ENCODE measurements around the gene RNASE13.

The RNASE13 gene

GRCh38 chr14:21026274-21026987 lies 8.2 kb downstream of the RNASE13 start:
- TF ChIP-seq GATA2 (IDR thresholded peaks at IDR 0.05; ENCODE audit: low read depth, low read length) (no peak), GATA3 (IDR thresholded peaks at IDR 0.05; ENCODE audit: low read depth, low read length) (no peak)

- TF ChIP-seq GATA2 (IDR thresholded peaks at IDR 0.05; ENCODE audit: low read depth, low read length) (no peak), GATA3 (IDR thresholded peaks at IDR 0.05; ENCODE audit: low read depth, low read length) (no peak)
These were observed 9.0 kb downstream of the RNASE13 start for GRCh38 chr14:21025371-21026273.

DNA sequence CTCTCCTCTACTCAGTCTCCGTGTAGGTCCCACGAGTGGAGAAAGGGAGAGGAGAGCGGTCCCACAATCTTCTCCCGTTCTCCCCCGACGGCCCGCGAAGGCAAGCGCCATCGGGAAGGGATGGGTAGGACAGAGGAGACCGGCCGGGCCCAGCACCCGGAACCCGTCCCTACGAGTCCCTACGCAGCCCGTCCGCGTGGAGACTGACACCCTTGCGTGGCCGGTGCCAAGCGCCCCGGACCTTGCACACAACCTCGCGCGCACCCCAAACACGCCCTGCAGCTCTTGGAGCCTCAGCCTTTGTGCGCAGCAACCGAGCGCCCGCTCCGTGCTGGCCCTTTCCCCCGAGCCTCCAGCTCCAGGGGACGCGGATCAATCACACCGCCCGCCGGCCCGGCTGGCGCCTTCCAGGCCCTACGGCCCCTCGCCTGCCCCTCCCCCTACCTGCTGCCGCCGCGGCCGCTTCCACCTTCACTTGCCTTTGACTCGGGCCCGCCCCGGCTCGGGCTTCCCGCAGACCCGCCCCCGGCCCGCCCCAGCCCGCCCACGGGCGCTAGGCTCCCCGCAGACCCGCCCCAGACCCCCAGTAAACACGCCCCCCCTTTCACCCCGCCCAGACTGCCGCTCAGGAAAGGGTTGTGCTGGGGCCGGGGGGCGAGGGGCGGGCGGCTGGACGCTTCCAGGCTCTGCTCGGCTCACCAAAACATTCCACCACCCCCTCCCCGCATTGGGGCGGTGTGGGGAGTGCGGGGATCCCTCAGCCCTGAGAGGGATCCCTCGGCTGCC lies 9.8 kb downstream of the RNASE13 start, which contains the start of gene NDRG2:
Gene NDRG2 (minus strand): TSS at position 477 of the 786 bp plus-strand sequence. CDS start 1,746 bp downstream, outside the sequence.
- TF ChIP-seq GATA3 (IDR thresholded peaks at IDR 0.05; ENCODE audit: low read depth, low read length) (no peak), GATA2 (IDR thresholded peaks at IDR 0.05; ENCODE audit: low read depth, low read length) (no peak)

- no peak for TF ChIP-seq GATA2 (IDR thresholded peaks at IDR 0.05; ENCODE audit: low read depth, low read length)
- no peak for TF ChIP-seq GATA3 (IDR thresholded peaks at IDR 0.05; ENCODE audit: low read depth, low read length)
These were observed 10.6 kb downstream of the RNASE13 start for GRCh38 chr14:21023817-21024584.

DNA sequence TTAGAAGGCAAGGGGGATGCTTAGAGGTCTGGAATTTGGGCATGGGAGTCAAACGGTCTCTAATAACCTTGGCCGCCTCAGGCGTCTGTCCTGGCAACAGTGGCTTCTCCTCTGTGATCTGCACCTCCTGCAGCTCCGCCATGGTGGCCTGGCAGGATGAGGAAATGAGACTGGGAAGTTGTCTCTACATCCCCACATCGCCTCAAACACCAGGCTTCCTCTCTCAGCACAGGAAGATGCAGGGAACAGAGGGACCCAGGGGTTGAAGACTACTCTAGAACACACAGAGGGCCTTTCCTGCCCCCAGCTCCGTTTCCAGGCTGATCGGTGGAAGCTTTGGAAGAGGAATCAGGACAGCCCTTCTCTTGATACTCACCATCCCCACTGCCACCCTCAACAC lies 11.4 kb downstream of the RNASE13 start:
- no peak for TF ChIP-seq GATA2 (IDR thresholded peaks at IDR 0.05; ENCODE audit: low read depth, low read length)

GRCh38 chr14:21022686-21023085 lies 11.9 kb downstream of the RNASE13 start:
- no peak for TF ChIP-seq GATA2 (IDR thresholded peaks at IDR 0.05; ENCODE audit: low read depth, low read length)
- no peak for TF ChIP-seq GATA3 (IDR thresholded peaks at IDR 0.05; ENCODE audit: low read depth, low read length)

DNA sequence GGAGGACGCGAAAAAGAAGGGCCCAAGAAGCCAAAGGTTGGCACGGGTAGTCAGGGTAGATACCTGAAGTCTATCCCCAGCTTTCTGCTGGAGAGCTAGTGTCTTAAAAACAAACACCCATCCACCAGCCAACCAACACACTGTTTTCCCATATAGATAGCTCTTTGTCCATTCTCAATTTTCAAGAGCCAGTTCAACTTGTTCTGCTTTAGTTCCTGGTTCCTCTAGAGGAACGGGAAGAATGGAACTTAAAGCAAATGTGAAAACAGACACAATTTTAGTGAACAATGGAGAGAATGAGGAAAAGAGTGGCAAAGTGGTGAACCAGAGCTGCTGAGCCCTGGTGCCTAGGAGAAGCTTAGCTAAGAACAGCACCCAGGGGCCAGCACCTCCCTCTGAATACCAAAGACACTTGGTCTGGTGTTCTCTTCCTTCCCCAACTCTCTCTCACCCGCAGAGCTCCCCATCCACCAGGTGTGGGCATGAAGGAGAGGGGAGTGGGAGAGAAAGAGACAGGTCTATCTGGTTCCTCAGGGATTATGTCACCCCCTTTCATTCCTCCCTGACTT lies 13.5 kb downstream of the RNASE13 start:
- no peak for TF ChIP-seq GATA2 (IDR thresholded peaks at IDR 0.05; ENCODE audit: low read depth, low read length)
- TF ChIP-seq GATA3 (IDR thresholded peaks at IDR 0.05; ENCODE audit: low read depth, low read length): no peak

DNA sequence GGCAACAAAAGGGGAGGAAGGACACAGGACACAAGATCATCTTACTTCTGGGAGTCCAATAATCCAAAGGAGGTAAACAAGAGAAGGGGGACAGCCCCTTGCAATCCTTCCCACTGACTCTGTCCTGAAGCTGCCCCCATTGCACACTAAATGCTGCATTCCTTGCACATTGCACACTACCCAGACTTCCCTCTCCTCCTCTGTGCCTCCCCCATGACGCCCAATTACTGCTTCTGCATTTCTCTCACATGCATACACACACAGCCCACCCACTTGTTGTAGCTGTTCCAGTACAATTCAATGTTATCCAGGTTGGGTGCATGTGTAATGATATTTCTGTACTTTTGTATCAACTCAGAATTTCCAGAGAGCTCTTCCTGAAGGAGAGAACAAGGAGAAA lies 15.2 kb downstream of the RNASE13 start:
- TF ChIP-seq GATA2 (IDR thresholded peaks at IDR 0.05; ENCODE audit: low read depth, low read length) (no peak), GATA3 (IDR thresholded peaks at IDR 0.05; ENCODE audit: low read depth, low read length) (no peak)

DNA sequence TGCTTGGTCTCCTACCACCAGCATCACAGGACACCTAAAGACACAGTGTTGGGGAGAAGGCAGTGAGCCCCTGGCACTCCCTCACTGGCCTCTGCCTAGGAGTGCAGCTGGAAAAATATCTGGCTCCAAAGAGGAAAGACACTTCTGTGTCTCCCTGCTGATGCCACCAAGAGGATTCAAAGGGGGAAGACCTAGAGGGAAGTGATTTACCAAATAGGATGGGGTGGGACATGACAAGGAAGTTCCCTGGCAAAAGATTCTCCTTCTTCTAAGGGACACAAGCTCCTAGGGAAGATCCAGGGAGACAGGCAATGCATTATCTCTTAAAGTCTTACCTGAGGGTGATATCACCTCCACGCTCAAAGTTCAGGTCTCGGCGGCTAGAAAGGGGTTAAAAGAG lies 15.8 kb downstream of the RNASE13 start:
- TF ChIP-seq GATA2 (IDR thresholded peaks at IDR 0.05; ENCODE audit: low read depth, low read length) (no peak), GATA3 (IDR thresholded peaks at IDR 0.05; ENCODE audit: low read depth, low read length) (no peak)

- no peak for TF ChIP-seq GATA3 (IDR thresholded peaks at IDR 0.05; ENCODE audit: low read depth, low read length)
- TF ChIP-seq GATA2 (IDR thresholded peaks at IDR 0.05; ENCODE audit: low read depth, low read length): no peak
These were observed 16.3 kb downstream of the RNASE13 start for GRCh38 chr14:21018286-21018685.

DNA sequence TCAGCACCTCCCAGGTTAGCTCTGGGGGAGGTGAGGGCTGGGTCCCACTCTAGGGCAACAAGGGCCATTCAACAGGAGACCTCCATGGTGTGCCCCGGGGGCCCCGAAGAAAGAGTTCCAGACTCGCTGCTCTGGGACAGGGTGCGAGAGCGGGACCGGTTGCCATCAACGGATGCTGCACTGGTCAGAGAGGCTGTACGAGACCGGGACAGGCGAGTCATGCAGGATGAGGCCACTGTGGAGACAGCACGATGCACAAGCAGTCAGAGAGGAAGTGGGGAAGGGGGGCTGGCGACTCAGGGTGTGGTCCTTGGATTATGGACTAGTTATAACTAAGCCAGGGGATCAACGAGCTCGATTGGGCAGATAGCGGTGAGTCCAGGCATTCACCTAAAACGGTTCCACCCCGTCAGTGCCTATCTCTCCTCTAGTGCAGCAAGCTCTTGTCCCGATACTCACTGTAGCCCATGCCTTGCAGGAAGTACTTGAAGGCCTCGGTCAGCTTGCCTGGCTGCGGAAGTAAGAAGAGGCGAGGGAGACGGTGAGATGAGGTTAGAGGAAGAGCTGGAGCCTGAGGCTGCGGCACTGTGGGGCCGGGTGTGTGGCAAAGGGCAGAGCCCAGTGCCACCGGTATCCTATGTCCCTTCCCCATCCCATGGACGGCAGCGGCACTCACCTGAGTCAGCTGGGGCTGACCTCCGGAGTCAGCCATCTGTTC lies 16.9 kb downstream of the RNASE13 start:
- TF ChIP-seq GATA3 (IDR thresholded peaks at IDR 0.05; ENCODE audit: low read depth, low read length) (no peak), GATA2 (IDR thresholded peaks at IDR 0.05; ENCODE audit: low read depth, low read length) (no peak)

DNA sequence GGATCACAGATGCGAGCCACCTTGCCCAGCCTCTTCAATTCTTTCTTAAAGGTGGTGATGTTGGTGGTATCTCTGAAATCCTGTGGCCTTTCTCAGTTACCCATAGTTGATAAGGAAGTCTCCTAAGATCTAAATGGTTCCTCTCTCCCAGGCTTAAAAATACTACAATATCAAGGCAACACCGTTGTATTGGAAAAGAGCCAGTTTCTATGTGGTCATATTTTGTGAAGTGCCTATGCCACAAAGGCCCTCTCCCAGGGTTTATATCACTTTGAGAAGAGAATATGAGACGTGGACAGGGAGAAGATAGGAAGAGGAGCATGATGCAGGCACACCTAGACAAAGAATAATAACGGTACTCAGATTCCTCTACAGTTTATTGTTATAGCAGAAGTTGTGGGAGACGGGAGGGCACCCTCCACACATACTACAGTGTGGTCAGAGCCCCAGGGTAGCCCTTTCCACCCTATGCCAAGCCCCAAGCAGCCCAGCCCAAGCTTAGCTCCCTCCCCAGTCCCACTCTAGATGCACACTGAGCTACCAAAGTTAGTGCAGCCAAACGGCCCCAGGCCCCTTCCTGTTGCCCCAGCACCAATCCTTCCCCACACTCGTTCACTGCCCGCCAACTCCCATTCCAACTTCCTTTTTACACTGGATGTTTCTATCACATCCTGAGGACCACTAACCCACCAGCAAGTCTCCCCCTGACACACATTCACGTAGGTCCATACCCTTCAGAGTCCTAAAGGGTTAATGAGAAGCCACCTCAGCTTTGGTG lies 18.0 kb downstream of the RNASE13 start:
- TF ChIP-seq GATA2 (IDR thresholded peaks at IDR 0.05; ENCODE audit: low read depth, low read length) (no peak), GATA3 (IDR thresholded peaks at IDR 0.05; ENCODE audit: low read depth, low read length) (no peak)

Data from SH-SY5Y (cell line).